Colonic mucosa (tissue), 4 donors: ENCODE measurements around the gene PLCH1. TPM values are rescaled to one million over a fixed set of nuclear protein-coding genes. Genes with fewer than 3 reads are reported as not detected.

ENCODE experiments used
- DNase-seq: peaks from one replicate; pipeline ENCODE4 v3.0.0-alpha.2; 2020
- H3K27ac ChIP-seq: fragments of 200-600 bp; one replicate; pipeline ENCODE4 v1.8.0; 2021
- H3K27me3 ChIP-seq: fragments of 200-600 bp; one replicate; pipeline ENCODE4 v1.8.0; 2021
- H3K36me3 ChIP-seq: fragments of 200-600 bp; one replicate; pipeline ENCODE4 v1.8.0; 2021
- H3K4me1 ChIP-seq: fragments of 200-600 bp; one replicate; pipeline ENCODE4 v1.8.0; 2021; ENCODE audit warnings: mild to moderate bottlenecking
- H3K4me3 ChIP-seq: fragments of 200-600 bp; one replicate; pipeline ENCODE4 v1.8.0; 2021
- H3K9ac ChIP-seq, 2 donors: one replicate each; pipeline ENCODE4 v1.7.0; 2013; ENCODE audit warnings: control low read depth in 2 of 2, low read depth in 2 of 2, low read length in 2 of 2
- H3K9me3 ChIP-seq: fragments of 200-600 bp; one replicate; pipeline ENCODE4 v1.8.0; 2021
- intact Hi-C: fragments of 100-400 bp; cut with DNase I; formaldehyde crosslinking; loops from one replicate; pipeline ENCODE4 v1.14.1; 2022
- total RNA-seq, 2 donors: library from RNA; stranded (reverse); fragmentation: NEBNext Ultra II Directional in 1 of 2; extraction: Animal tissue kit (Norgen Biotek cat#: 25700) in 1 of 2; gene quantifications; one replicate each; pipeline ENCODE4 v1.2.1, GENCODE V29; 2021
- TF ChIP-seq, protein P1 (sequence below): fragments of 200-600 bp; IDR thresholded peaks from one replicate; pipeline ENCODE4 v1.8.0; 2022; ENCODE audit warnings: antibody characterized with exemption, mild to moderate bottlenecking
- donor health status: healthy.
- donor health status: DM: no; HTN: no; CAD: no.
- donor health status: DM: no; HTN: no; CAD: no.

Gene PLCH1
- total RNA-seq, 2 donors from 2014 or later, result 8.2 to 11.0 TPM

DNA sequence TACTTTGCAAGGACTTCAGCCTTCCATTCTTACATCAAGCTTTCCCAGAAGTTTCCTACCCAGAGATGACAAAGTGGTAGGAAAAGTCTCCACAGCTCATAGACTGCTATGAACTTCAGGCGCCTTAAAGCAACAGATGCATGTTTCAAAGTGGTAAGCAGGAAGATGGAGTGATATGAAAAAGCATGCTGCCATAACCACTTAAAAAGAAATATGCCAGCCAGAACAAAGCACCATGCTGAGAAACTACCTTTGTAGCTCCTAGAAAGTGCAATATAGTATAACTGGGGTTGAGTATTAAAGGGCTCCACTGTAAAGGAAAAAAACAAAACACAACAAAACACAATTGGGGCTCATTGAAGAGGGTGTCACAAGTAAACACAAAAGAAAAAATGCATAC is 259.0 kb downstream of the PLCH1 start:
- Histone ChIP-seq H3K36me3 (no peaks in the 10 kb centered on the region), H3K9me3 (no peaks in the 10 kb centered on the region), H3K9ac (no peak overlapping the region), H3K27ac (no peak overlapping the region), H3K27me3 (no peaks in the 10 kb centered on the region), H3K4me1 (no peaks in the 10 kb centered on the region), H3K4me3 (no peak overlapping the region)
- intact Hi-C loops, result no loop called here
- no peak for DNase-seq
- TF ChIP-seq, protein P1, sequence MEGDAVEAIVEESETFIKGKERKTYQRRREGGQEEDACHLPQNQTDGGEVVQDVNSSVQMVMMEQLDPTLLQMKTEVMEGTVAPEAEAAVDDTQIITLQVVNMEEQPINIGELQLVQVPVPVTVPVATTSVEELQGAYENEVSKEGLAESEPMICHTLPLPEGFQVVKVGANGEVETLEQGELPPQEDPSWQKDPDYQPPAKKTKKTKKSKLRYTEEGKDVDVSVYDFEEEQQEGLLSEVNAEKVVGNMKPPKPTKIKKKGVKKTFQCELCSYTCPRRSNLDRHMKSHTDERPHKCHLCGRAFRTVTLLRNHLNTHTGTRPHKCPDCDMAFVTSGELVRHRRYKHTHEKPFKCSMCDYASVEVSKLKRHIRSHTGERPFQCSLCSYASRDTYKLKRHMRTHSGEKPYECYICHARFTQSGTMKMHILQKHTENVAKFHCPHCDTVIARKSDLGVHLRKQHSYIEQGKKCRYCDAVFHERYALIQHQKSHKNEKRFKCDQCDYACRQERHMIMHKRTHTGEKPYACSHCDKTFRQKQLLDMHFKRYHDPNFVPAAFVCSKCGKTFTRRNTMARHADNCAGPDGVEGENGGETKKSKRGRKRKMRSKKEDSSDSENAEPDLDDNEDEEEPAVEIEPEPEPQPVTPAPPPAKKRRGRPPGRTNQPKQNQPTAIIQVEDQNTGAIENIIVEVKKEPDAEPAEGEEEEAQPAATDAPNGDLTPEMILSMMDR, result no peak

DNA sequence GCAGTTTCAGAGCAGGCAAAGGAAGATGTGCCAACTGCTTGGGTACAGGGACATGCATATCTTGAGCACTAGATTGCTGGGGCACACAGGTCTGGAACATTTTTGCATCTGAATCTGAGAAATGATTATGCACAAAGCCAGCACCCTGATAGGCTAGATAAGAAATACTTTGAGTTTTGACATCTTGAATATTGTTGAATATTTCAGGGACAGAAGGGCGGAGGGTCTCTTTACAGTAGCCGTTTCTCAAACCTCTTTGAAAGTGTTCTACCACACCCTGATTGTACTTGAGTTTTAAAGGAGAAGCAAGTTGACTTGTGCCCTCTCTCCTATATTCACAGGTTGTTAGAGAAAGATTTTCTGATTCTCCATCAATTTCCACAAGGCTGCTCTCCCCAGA is 263.3 kb downstream of the PLCH1 start:
- intact Hi-C loops, result no loop called here

DNA sequence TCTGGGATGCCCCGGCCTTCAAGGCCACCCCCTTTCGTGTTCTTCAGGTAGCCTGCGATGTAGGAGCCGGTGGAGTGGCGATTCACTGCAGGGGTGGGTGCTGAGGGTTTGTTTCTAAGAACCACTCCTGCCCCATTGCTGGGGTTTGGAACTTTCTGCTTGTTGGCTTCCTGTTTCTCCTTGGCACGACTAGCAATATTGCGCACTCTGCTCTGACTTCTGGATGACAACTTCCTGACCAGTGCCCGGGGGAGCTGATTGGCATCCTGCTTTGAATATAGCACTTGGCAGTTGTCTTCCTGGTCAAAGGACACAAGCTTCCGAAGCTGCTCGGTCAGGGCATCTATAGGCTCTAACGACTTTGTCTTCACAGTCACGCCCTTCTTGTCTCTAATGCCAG is 263.8 kb downstream of the PLCH1 start:
- H3K4me3 ChIP-seq, result no peak overlapping the region
- H3K36me3 ChIP-seq, result no peaks in the 10 kb centered on the region
- TF ChIP-seq, protein P1, result no peak
- no peak overlapping the region for H3K9ac ChIP-seq
- intact Hi-C loops, result no loop called here
- H3K27me3 ChIP-seq, result no peaks in the 10 kb centered on the region
- no peaks in the 10 kb centered on the region for H3K9me3 ChIP-seq
- DNase-seq, result no peak
- no peak overlapping the region for H3K27ac ChIP-seq
- H3K4me1 ChIP-seq, result no peaks in the 10 kb centered on the region

More for the DNA sequence above, 263.3 kb downstream of the PLCH1 start:
- DNase-seq, result no peak
- TF ChIP-seq, protein P1, result no peak
- Histone ChIP-seq H3K36me3 (no peaks in the 10 kb centered on the region), H3K27me3 (no peaks in the 10 kb centered on the region), H3K9me3 (no peaks in the 10 kb centered on the region), H3K27ac (no peak overlapping the region), H3K4me1 (no peaks in the 10 kb centered on the region), H3K9ac (no peak overlapping the region), H3K4me3 (no peak overlapping the region)

DNA sequence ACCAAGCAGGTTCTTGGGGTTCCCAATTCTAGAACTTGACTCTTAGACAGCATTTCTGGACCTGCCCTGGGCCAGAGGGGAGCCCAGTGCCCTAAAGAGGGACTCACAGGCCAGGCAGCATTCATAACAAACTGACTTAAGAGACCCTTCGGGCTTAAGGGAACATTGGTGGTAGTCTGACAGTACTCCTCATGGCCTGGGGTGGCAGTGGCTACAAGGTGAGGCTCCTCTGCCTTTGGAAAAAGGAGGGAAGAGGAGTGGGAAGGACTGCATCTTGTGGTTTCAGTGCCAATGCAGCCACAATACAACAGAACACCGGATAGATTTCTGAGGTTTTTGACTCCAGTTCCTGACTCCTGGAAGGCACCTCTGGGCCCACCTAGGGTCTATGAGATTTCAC is 279.2 kb downstream of the PLCH1 start:
- no peaks in the 10 kb centered on the region for H3K36me3 ChIP-seq
- H3K27ac ChIP-seq, result no peak overlapping the region
- H3K4me1 ChIP-seq, result no peaks in the 10 kb centered on the region
- intact Hi-C loops, result no loop called here
- no peak for DNase-seq
- H3K9me3 ChIP-seq, result no peaks in the 10 kb centered on the region
- no peaks in the 10 kb centered on the region for H3K27me3 ChIP-seq
- TF ChIP-seq, protein P1, result no peak
- no peak overlapping the region for H3K9ac ChIP-seq
- no peak overlapping the region for H3K4me3 ChIP-seq

DNA sequence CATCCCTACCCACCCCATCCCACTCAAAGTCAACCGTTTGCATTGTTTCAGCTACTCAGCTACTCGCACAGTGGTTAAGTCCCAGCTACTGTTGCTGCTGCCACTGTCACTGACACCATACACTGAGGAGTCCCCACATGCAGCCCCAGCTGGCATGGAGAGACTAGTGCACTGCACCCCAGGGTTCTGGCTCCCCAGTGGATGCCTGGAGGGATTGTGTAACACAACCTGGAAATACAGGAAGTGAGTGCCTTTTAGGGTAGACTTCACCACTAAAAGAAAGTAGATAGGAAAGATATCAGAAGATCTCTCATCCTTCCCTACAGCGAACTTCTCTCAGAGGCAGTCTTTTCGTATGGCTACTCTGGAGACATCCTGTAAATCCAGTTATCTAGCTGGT is 282.2 kb downstream of the PLCH1 start:
- Histone ChIP-seq H3K4me1 (no peaks in the 10 kb centered on the region), H3K36me3 (no peaks in the 10 kb centered on the region), H3K9ac (no peak overlapping the region), H3K4me3 (no peak overlapping the region), H3K27ac (no peak overlapping the region), H3K9me3 (no peaks in the 10 kb centered on the region), H3K27me3 (no peaks in the 10 kb centered on the region)
- TF ChIP-seq, protein P1, result no peak
- intact Hi-C loops, result no loop called here
- DNase-seq, result no peak

GRCh38 chr3:155457591-155457990 is 287.3 kb downstream of the PLCH1 start:
- Histone ChIP-seq H3K36me3 (no peaks in the 10 kb centered on the region), H3K4me1 (no peaks in the 10 kb centered on the region), H3K27ac (no peak overlapping the region), H3K9ac (no peak overlapping the region), H3K27me3 (no peaks in the 10 kb centered on the region), H3K4me3 (no peak overlapping the region), H3K9me3 (no peaks in the 10 kb centered on the region)
- TF ChIP-seq, protein P1, result no peak
- intact Hi-C loops, result no loop called here
- no peak for DNase-seq
